Measurements from ENCODE around the gene RMC1. TPM values are rescaled to one million over a fixed set of nuclear protein-coding genes. Genes with fewer than 3 reads are reported as not detected.

The RMC1 gene
- 10 to 100 TPM; 17.3 to 19.9 (median 19.4) TPM for total RNA-seq (2021; fragmentation: NEBNext Ultra II Directional; extraction: Animal tissue kit (Norgen Biotek cat#: 25700))
- long read RNA-seq, transcript RMC1-201 (20 exons, 2,162 nt) = major isoform, 18 of 28 reads
- long read RNA-seq, partial matches to known transcripts = 1 of 28 reads
- long read RNA-seq, other reads (novel, unspliced or antisense) = 9 of 28 reads

- Mint-ChIP-seq H3K27ac (peak within 1 kb of the TSS; percentile 86), H3K4me3 (peak within 1 kb of the TSS; percentile 97), H3K36me3 (ENCODE audit: low read depth) (peaks cover 5% of the 10 kb centered on the region; the same call in 1 of the 2 replicates), H3K4me1 (ENCODE audit: low read depth) (peaks cover 39% of the 10 kb centered on the region), H3K27me3 (ENCODE audit: insufficient read depth) (no peaks in the 10 kb centered on the region), H3K9me3 (no peaks in the 10 kb centered on the region)
- DNase-seq = peak; percentile 89
- TF ChIP-seq CTCF (IDR thresholded peaks at IDR 0.05) = no peak
These were observed at the start of gene RMC1 for GRCh38 chr18:23503038-23503962. Gene RMC1 (plus strand): TSS chr18:23503511. CDS start chr18:23503619, 108 bp downstream.

GRCh38 chr18:23453680-23454058, 49.6 kb upstream of the RMC1 start:
- Mint-ChIP-seq H3K9me3 (no peaks in the 10 kb centered on the region), H3K4me1 (ENCODE audit: low read depth) (peaks cover 45% of the 10 kb centered on the region), H3K36me3 (ENCODE audit: low read depth) (peaks cover 5% of the 10 kb centered on the region; the same call in 1 of the 2 replicates), H3K4me3 (peak overlapping the region; percentile 100), H3K27ac (peak overlapping the region; percentile 95), H3K27me3 (ENCODE audit: insufficient read depth) (peaks cover 1% of the 10 kb centered on the region; the same call in 1 of the 2 replicates)
- no peak for TF ChIP-seq CTCF (IDR thresholded peaks at IDR 0.05)
- peak; percentile 51 for DNase-seq

- Mint-ChIP-seq H3K9me3 (no peaks in the 10 kb centered on the region), H3K27me3 (ENCODE audit: insufficient read depth) (no peaks in the 10 kb centered on the region), H3K4me1 (ENCODE audit: low read depth) (peaks cover 68% of the 10 kb centered on the region), H3K27ac (peak overlapping the region; percentile 37), H3K4me3 (no peak overlapping the region), H3K36me3 (ENCODE audit: low read depth) (peaks cover 10% of the 10 kb centered on the region; the same call in 1 of the 2 replicates)
- TF ChIP-seq CTCF (IDR thresholded peaks at IDR 0.05) = no peak
- DNase-seq = no peak
These were observed 46.5 kb upstream of the RMC1 start for GRCh38 chr18:23456835-23457234.

- H3K4me3 Mint-ChIP-seq = no peak overlapping the region
- no peak for TF ChIP-seq CTCF (IDR thresholded peaks at IDR 0.05)
- DNase-seq = no peak
- no peaks in the 10 kb centered on the region for H3K9me3 Mint-ChIP-seq
- peaks cover 57% of the 10 kb centered on the region for H3K4me1 Mint-ChIP-seq (ENCODE audit: low read depth)
- peaks cover 19% of the 10 kb centered on the region; the same call in 1 of the 2 replicates for H3K36me3 Mint-ChIP-seq (ENCODE audit: low read depth)
- H3K27me3 Mint-ChIP-seq (ENCODE audit: insufficient read depth) = no peaks in the 10 kb centered on the region
- H3K27ac Mint-ChIP-seq = 0 out of 2 replicates have a peak overlapping the region, but pooled peaks have one; percentile 6
These were observed 44.3 kb upstream of the RMC1 start for GRCh38 chr18:23458830-23459529.

GRCh38 chr18:23459530-23459921, 43.8 kb upstream of the RMC1 start:
- no peak for DNase-seq
- TF ChIP-seq CTCF (IDR thresholded peaks at IDR 0.05) = no peak
- Mint-ChIP-seq H3K27ac (0 out of 2 replicates have a peak overlapping the region, but pooled peaks have one; percentile 6), H3K4me1 (ENCODE audit: low read depth) (peaks cover 51% of the 10 kb centered on the region), H3K9me3 (no peaks in the 10 kb centered on the region), H3K27me3 (ENCODE audit: insufficient read depth) (no peaks in the 10 kb centered on the region), H3K36me3 (ENCODE audit: low read depth) (peaks cover 24% of the 10 kb centered on the region), H3K4me3 (no peak overlapping the region)

Measured in HFFc6 (cell line).